KMS-11 (cell line): ENCODE measurements around the gene GPR18.

ENCODE experiments used
- H2AFZ ChIP-seq: fragments of 200-600 bp; sonication (generic); 2 replicates; pipeline ENCODE4 v1.6.1; 2016; ENCODE audit warnings: antibody characterized with exemption, mixed run types, low read depth
- H3K27ac ChIP-seq: fragments of 200-600 bp; sonication (generic); 2 replicates; pipeline ENCODE4 v1.6.1; 2016; ENCODE audit warnings: mild to moderate bottlenecking, mixed run types
- H3K27me3 ChIP-seq: fragments of 200-600 bp; sonication (generic); 2 replicates; pipeline ENCODE4 v1.6.1; 2017; ENCODE audit warnings: mild to moderate bottlenecking, low read depth, mixed run types, moderate library complexity; ENCODE audit not compliant: insufficient read depth
- H3K36me3 ChIP-seq: fragments of 200-600 bp; sonication (generic); 2 replicates; pipeline ENCODE4 v1.6.1; 2017; ENCODE audit warnings: mild to moderate bottlenecking, mixed run types; ENCODE audit not compliant: insufficient read depth
- H3K4me1 ChIP-seq: fragments of 200-600 bp; sonication (generic); 2 replicates; pipeline ENCODE4 v1.6.1; 2016; ENCODE audit warnings: mild to moderate bottlenecking, low read depth, mixed run types; ENCODE audit not compliant: poor library complexity, severe bottlenecking
- H3K4me2 ChIP-seq: fragments of 200-600 bp; sonication (generic); 2 replicates; pipeline ENCODE4 v1.7.0; 2016; ENCODE audit warnings: mild to moderate bottlenecking, mixed run types
- H3K4me3 ChIP-seq: fragments of 200-600 bp; sonication (generic); IDR thresholded peaks from 2 replicates; pipeline ENCODE4 v1.6.1; 2017; ENCODE audit warnings: low read depth, low read length, mixed read lengths; ENCODE audit not compliant: insufficient read depth
- H3K79me2 ChIP-seq: fragments of 200-600 bp; sonication (generic); 2 replicates; pipeline ENCODE4 v1.6.1; 2016; ENCODE audit warnings: low read depth, mixed run types; ENCODE audit not compliant: insufficient read depth
- H3K9ac ChIP-seq: fragments of 200-600 bp; sonication (generic); 2 replicates; pipeline ENCODE4 v1.6.1; 2016; ENCODE audit warnings: mild to moderate bottlenecking, mixed run types
- H4K20me1 ChIP-seq: fragments of 200-600 bp; sonication (generic); 2 replicates; pipeline ENCODE4 v1.6.1; 2016; ENCODE audit warnings: mild to moderate bottlenecking, mixed run types; ENCODE audit not compliant: insufficient read depth
- TF ChIP-seq, protein P1 (sequence below): fragments of 200-600 bp; sonication (generic); conservative IDR thresholded peaks from 2 replicates; pipeline ENCODE4 v1.6.1; 2017; ENCODE audit warnings: low read depth, mild to moderate bottlenecking, antibody characterized with exemption, low read length, moderate library complexity, mixed read lengths

Gene GPR18

DNA sequence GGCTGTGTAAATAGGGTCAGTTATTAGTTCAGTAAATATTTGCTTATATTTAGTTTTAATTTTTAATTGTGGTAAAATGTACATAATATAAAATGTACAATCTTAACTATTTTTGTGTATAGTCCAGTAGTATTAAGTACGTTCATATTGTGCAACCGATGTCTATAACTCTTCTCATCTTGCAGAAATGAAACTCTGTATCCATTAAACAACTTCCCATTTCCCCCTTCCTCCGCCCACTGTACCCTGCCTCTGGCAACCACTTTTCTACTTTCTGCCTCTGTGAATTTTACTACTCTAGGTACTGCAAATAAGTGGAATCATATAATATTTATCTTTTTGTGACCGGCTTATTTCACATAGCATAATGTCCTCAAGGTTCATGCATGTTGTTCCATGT is 33.1 kb downstream of the GPR18 start:
- Histone ChIP-seq H3K9ac (no peak overlapping the region), H3K4me3 (no peak overlapping the region), H3K27me3 (no peaks in the 10 kb centered on the region), H3K4me1 (peaks cover 8% of the 10 kb centered on the region), H4K20me1 (no peaks in the 10 kb centered on the region), H3K36me3 (no peaks in the 10 kb centered on the region), H3K27ac (no peak overlapping the region), H3K4me2 (no peak overlapping the region), H2AFZ (no peak overlapping the region), H3K79me2 (no peaks in the 10 kb centered on the region)
- TF ChIP-seq, protein P1, sequence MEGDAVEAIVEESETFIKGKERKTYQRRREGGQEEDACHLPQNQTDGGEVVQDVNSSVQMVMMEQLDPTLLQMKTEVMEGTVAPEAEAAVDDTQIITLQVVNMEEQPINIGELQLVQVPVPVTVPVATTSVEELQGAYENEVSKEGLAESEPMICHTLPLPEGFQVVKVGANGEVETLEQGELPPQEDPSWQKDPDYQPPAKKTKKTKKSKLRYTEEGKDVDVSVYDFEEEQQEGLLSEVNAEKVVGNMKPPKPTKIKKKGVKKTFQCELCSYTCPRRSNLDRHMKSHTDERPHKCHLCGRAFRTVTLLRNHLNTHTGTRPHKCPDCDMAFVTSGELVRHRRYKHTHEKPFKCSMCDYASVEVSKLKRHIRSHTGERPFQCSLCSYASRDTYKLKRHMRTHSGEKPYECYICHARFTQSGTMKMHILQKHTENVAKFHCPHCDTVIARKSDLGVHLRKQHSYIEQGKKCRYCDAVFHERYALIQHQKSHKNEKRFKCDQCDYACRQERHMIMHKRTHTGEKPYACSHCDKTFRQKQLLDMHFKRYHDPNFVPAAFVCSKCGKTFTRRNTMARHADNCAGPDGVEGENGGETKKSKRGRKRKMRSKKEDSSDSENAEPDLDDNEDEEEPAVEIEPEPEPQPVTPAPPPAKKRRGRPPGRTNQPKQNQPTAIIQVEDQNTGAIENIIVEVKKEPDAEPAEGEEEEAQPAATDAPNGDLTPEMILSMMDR = no peak

GRCh38 chr13:99224021-99224420 is 34.2 kb downstream of the GPR18 start:
- peaks cover 8% of the 10 kb centered on the region for H3K4me1 ChIP-seq
- H3K36me3 ChIP-seq = no peaks in the 10 kb centered on the region
- no peaks in the 10 kb centered on the region for H3K79me2 ChIP-seq
- no peak overlapping the region for H3K4me3 ChIP-seq
- TF ChIP-seq, protein P1 = no peak
- H3K4me2 ChIP-seq = no peak overlapping the region
- H3K27me3 ChIP-seq = no peaks in the 10 kb centered on the region
- no peak overlapping the region for H3K27ac ChIP-seq
- H3K9ac ChIP-seq = no peak overlapping the region
- H4K20me1 ChIP-seq = no peaks in the 10 kb centered on the region
- no peak overlapping the region for H2AFZ ChIP-seq

GRCh38 chr13:99223587-99223986 is 34.6 kb downstream of the GPR18 start:
- H2AFZ ChIP-seq = no peak overlapping the region
- peaks cover 6% of the 10 kb centered on the region for H3K4me1 ChIP-seq
- H4K20me1 ChIP-seq = no peaks in the 10 kb centered on the region
- H3K4me2 ChIP-seq = no peak overlapping the region
- H3K27ac ChIP-seq = no peak overlapping the region
- TF ChIP-seq, protein P1 = no peak
- no peaks in the 10 kb centered on the region for H3K36me3 ChIP-seq
- no peak overlapping the region for H3K4me3 ChIP-seq
- no peaks in the 10 kb centered on the region for H3K79me2 ChIP-seq
- H3K9ac ChIP-seq = no peak overlapping the region
- H3K27me3 ChIP-seq = no peaks in the 10 kb centered on the region

- Histone ChIP-seq H3K4me1 (peaks cover 3% of the 10 kb centered on the region), H3K4me3 (no peak overlapping the region), H3K4me2 (no peak overlapping the region), H2AFZ (no peak overlapping the region), H4K20me1 (no peaks in the 10 kb centered on the region), H3K27me3 (no peaks in the 10 kb centered on the region), H3K9ac (no peak overlapping the region), H3K27ac (no peak overlapping the region), H3K79me2 (no peaks in the 10 kb centered on the region), H3K36me3 (no peaks in the 10 kb centered on the region)
- TF ChIP-seq, protein P1 = no peak
Observed at GRCh38 chr13:99221567-99222239, 36.5 kb downstream of the GPR18 start.
